GM12891 (cell line): ENCODE results near the gene ARHGEF1.
"Not testable (repeated sequence)": the region's sequence is repeated elsewhere in the genome, so short reads cannot be mapped to it uniquely, and the experiment has no call there.

Source experiments
- DNase-seq: peaks from one replicate; pipeline ENCODE4 v3.0.0; 2011; ENCODE audit warnings: low spot score; ENCODE audit not compliant: insufficient read length
- FAIRE-seq: peaks from 2 replicates; lab custom pipeline; 2011; peaks lifted over from hg19 to GRCh38; lab: Jason Lieb, UNC
- PAX5 ChIP-seq: IDR thresholded peaks from 2 replicates; pipeline ENCODE4 v1.6.1; 2011; ENCODE audit warnings: low read length, moderate library complexity, mild to moderate bottlenecking; ENCODE audit not compliant: insufficient read depth, severe bottlenecking
- POLR2A ChIP-seq: IDR thresholded peaks from 2 replicates; pipeline ENCODE4 v1.6.1; 2011; ENCODE audit warnings: low read depth, low read length, control low read depth
- POLR2AphosphoS5 ChIP-seq: IDR thresholded peaks from 2 replicates; pipeline ENCODE4 v1.6.1; 2011; ENCODE audit warnings: low read depth, low read length, control low read depth
- POU2F2 ChIP-seq: IDR thresholded peaks from 2 replicates; pipeline ENCODE4 v1.6.1; 2011; ENCODE audit warnings: low read depth, mild to moderate bottlenecking, control low read depth, low read length, moderate library complexity
- SPI1 ChIP-seq: IDR thresholded peaks from 2 replicates; pipeline ENCODE4 v1.6.1; 2011; ENCODE audit warnings: low read depth, low read length, control low read depth
- TAF1 ChIP-seq: IDR thresholded peaks from 2 replicates; pipeline ENCODE4 v1.6.1; 2011; ENCODE audit warnings: low read depth, low read length, control low read depth

Gene ARHGEF1

DNA sequence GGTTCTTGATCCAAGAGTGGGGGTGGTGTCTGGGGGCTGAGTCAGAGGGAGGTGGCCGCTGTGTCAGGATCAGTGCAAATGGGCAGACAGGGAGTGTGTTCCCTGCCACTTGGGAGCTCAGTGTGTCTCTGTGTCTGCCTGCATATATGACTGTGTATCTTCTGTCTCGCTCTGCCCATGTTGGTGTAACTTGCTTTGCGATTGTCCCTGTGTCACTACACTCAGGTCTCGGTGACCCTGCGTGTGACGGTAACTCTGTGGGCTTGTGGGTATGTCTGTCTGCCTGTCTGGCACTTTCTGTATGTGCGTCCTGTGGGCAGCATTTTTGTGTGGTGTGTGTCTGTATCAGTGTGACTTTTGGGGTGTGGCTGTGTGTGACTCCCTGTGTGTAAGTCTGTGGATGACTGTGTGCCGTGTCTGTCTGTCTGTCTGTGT lies 53.4 kb downstream of the ARHGEF1 start:
- TF ChIP-seq PAX5 (no peak), TAF1 (no peak), SPI1 (no peak)
- FAIRE-seq (peak; percentile 81), DNase-seq (no peak)

DNA sequence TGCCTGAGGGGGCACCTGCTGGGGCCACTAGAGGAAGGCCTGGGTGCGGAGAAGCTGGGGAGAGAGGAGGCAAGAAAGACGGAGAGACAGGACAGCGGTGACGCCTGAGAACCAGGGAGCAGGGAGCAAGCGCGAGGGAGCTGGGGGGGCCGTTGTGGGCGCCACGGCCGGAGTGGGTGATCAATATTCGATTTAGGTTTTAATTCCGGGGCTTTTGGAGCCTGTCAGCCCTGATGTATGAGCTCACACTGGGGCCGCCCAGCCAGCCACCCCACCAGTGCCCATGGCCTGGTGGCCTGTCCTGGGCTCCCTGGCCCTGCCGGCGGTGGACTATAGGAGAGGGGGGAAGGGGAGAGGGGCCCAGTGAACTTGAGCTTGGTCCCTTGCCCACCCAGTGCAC lies 54.0 kb downstream of the ARHGEF1 start:
- TF ChIP-seq PAX5, result no peak
- TF ChIP-seq POLR2AphosphoS5, result no peak
- no peak for TF ChIP-seq POLR2A
- TF ChIP-seq SPI1, result no peak
- TF ChIP-seq POU2F2, result no peak
- no peak for TF ChIP-seq TAF1
- FAIRE-seq (no peak), DNase-seq (no peak)

DNA sequence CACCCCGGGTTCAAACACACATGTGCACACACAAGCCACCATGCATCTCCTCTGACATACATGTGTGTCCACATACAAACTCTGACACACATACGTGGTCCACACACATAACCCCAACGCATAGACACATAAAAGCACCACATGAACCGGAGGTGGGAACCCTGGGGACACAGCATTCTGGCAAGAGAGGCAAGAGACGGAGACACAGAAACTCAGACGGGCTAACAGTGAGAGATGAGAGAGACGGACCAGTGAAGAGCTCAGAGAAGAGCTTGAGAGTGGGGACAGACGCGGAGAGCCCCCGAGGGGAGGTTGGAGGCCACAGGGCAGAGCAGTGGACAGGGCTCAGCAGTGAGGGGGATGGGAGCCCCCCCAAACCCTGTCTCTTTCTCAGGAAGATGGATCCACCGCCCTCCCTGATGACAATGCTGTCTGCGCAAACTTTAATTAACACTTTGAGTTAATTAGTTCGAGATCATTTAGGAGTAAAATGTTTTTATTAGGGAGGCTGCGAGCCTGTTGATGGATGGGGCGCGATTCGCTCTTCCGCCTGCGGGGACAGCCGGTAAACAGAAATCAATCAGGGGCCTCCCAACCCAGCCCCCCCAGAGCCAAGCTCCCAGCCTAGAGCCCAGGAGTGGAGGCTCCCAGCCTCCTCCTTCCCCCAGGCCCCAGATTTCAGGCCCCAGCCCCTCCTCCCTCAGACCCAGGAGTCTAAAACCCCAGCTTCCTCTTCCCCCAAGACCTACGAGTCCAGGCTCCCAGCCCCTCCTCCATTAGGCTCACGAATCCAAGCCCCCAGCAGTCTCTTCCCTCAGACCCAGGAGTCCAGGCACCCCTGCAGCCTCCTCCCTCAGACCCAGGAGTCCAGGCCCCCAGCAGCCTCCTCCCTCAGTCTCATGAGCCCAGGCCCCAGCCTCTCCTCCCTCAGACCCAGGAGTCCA lies 54.8 kb downstream of the ARHGEF1 start:
- DNase-seq (no peak), FAIRE-seq (peak; percentile 45)
- TF ChIP-seq POU2F2, result no peak
- no peak for TF ChIP-seq TAF1
- TF ChIP-seq SPI1, result no peak
- no peak for TF ChIP-seq PAX5
- TF ChIP-seq POLR2AphosphoS5, result no peak
- no peak for TF ChIP-seq POLR2A

DNA sequence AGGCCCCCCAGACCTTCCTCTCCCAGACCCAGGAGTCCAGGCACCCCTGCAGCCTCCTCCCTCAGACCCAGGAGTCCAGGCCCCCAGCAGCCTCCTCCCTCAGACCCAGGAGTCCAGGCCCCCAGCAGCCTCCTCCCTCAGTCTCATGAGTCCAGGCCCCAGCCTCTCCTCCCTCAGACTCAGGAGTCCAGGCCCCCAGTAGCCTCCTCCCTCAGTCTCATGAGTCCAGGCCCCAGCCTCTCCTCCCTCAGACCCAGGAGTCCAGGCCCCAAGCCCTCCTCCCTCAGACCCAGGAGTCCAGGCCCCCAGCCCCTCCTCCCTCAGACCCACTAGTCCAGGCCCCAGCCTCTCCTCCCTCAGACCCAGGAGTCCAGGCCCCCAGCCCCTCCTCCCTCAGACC lies 56.2 kb downstream of the ARHGEF1 start:
- not testable (repeated sequence) for FAIRE-seq, DNase-seq

- FAIRE-seq (peak; percentile 66), DNase-seq (peak; percentile 80)
- TF ChIP-seq POLR2AphosphoS5 (no peak; the same call in 1 of the 2 replicates), SPI1 (no peak), PAX5 (no peak), TAF1 (no peak), POU2F2 (no peak), POLR2A (peak; percentile 40; the same call in 1 of the 2 replicates)
These were observed 57.1 kb downstream of the ARHGEF1 start for GRCh38 chr19:41939861-41940730.

DNA sequence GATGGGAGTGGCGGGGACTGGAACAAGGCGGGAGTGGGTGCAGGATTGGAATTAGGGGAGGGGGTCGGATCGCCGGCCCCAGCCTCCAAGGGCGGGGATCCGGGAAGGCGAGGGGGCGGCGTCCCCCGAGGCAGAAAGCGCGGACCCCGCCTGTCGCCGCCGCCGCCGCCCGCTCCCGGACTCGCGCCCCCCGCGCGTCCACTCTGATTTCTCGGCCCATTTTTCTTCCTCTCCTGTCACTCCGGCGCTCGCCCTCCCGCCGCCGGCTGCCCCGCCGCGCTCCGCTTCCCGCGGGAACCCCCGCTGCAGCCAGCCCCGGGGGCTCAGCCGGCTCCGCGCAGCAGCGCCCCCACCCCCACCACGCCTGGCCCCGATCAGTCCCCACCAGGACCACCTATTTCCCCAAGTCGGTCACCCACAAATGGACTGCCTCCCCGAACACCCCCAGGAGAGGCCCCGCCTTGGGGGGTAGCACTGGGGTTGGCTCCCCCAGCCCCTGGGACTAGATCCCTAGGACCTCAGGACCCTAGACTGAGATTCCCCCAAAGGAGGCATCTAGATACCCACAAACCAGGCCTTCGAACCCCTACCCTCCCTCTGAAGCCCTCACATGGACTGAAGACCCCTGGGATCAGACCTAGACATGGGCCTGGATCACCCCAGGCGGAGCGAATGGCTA lies 57.9 kb downstream of the ARHGEF1 start:
- DNase-seq (no peak), FAIRE-seq (peak; percentile 70)
- TF ChIP-seq SPI1 (no peak), POLR2AphosphoS5 (0 out of 2 replicates have a peak, but pooled peaks have one; percentile 46)

GRCh38 chr19:41941410-41942202 lies 58.6 kb downstream of the ARHGEF1 start:
- TF ChIP-seq POLR2AphosphoS5 (no peak), POU2F2 (no peak), SPI1 (peak; percentile 58), TAF1 (no peak)
- DNase-seq, result no peak
- FAIRE-seq, result peak; percentile 16

DNA sequence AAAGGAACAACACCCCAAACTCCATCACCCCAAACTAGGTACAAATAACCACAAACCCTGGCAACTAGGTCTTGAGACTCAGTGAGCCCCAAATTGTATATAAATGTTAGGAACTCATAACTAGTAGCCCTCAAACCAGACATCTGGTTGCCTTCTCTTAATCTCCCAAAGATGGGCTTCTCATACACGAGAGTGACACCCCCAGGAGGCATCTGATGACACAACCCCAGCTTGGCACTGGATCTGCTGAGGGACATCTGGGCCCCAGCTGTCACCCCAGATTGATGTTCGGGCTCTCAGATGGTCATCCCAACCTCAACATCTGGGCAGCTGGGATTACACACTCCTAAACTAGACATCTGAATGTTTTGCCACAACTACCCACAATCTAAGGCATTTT lies 61.4 kb downstream of the ARHGEF1 start:
- FAIRE-seq (no peak), DNase-seq (no peak)
- TF ChIP-seq TAF1 (no peak), PAX5 (no peak), POLR2A (no peak)

GRCh38 chr19:41945135-41945766 lies 62.3 kb downstream of the ARHGEF1 start:
- DNase-seq (peak; percentile 78), FAIRE-seq (peak; percentile 100)
- peak; percentile 47 for TF ChIP-seq PAX5
- peak; percentile 99 for TF ChIP-seq POU2F2
- TF ChIP-seq POLR2AphosphoS5, result peak; percentile 57; the same call in 1 of the 2 replicates
- TF ChIP-seq SPI1, result peak; percentile 72
- TF ChIP-seq TAF1, result no peak
- TF ChIP-seq POLR2A, result no peak
